Dedifferentiated amniotic fluid mesenchymal stem cell (primary cell): Measurements from ENCODE around the gene SFXN3.

ENCODE experiments used
- DNase-seq: peaks from one replicate; pipeline ENCODE4 v3.0.0-alpha.2; 2016; ENCODE audit errors: extremely low spot score

Gene SFXN3

GRCh38 chr10:101072923-101073322, 41.9 kb downstream of the SFXN3 start:
- DNase-seq = no peak

GRCh38 chr10:101073631-101074030, 42.6 kb downstream of the SFXN3 start:
- no peak for DNase-seq

DNA sequence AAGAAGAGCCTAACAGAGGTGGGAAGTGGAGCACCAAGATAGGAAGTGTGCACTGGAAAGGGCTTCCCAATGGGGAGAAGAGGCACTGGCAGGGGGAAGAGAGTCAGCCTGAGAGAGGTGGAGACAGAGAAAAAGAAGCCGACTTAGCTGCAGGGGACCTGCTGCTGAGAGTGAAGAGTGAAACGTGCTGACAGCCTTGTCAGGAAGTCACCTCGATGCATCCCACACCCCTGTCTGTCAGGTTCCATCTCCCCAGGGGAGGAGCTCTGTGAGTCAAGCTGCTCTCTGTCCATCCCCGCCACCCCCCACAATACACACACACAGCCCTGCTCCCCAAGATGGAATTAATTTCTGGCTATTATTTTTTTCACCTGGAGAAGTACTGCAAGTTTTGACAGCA, 44.7 kb downstream of the SFXN3 start:
- no peak for DNase-seq

DNA sequence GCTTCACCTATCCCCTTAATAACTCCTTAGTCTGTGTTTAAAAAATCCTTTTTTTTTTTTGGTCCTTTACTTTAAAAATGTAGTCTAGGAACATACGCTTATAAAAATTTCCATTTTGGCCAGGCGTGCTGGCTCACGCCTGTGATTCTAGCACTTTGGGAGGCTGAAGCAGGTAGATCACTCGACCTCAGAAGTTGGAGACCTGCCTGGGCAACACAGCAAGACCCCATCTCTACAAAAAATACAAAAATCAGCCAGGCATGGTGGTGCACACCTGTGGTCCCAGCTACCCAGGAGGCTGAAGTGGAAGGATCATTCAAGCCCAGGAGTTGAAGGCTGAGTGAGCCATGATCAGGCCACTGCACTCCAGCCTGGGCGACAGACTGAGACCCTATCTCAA, 45.6 kb downstream of the SFXN3 start:
- no peak for DNase-seq

DNA sequence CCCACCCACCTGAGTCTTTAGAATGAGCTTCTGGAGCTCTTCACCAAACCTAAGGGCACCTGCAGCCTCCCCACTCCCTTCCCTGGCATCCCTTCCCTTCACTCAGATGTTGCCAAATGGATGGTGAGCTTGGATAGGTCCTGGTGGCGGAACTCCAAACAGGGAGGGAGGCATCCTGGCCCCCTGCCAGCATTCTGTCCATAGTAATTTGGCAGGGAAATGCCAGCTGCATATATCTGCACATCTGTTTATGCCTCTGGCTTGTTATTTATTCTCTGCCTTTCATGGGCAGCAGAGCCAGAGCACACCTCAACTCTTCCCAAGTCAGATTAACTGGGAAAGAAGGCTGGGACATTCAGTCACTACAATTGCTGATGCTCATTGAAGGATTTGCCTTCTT, 48.8 kb downstream of the SFXN3 start:
- DNase-seq = no peak

DNA sequence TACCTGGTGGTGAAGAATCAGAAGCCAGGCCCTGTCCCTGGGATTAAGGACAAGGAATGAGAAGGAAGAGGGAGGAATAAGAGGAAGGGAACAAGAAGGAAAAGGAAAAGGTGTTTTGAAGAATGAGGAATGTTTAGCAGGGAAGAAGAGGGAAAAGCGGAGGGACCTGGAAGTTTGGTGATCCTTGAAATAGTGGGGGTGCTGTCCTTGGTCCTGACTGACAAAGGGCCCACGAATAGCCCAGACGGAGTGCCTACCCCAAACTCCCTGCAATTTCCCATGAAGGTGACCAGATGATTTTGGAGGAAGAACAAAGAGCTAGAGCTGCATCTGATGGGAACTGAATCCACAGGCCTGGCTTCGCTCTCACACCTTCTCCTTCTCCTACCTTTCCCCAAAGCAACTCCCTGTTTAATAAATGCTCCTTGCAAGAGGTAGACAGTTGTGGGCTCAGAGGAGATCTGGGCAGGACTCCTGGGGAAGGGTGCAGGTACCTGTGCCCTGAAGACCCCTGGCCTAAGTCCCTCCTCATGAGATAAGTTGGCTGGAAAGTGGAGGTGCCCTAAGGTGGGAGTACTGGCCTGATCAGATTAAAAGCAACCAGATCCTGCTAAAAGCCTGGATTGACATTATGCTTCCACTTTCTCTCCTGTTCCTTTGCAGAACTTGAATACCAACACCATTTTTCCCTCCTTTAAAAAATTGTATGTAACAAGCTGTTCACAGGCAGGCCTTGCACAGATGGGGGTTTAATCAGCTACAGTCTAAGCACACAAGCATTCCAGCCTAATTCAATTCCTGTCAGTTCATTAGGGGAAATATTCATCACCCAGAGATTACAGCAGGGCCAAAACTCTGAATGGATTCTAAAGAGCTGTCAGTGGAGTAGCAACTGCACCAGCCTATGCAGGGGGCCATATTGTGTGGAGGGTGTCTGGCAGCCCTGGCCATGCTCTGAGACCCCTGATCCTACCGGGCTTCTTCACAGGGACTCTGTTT, 50.2 kb downstream of the SFXN3 start:
- DNase-seq = no peak

DNA sequence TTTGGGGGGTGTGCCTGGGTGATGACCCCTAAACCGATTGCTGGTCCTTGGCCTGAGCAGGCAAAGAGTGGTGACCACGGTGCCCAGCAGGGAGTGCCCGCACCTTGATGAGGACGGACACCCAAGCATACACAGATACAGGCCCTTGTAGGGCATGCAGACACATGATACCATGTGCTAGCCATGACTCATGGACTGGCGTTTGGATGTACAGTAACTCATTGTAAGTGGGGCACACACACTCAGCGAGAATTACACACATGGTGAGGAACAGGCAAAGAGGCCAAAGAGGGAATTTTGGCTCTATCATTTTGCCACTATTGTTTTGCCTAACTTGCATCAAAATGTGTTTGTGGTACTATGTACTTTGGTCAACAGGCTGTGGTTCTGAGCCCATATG, 54.8 kb downstream of the SFXN3 start:
- no peak for DNase-seq

GRCh38 chr10:101087376-101087775, 56.3 kb downstream of the SFXN3 start:
- DNase-seq = no peak

- DNase-seq = no peak
Measured at GRCh38 chr10:101087965-101088364, 56.9 kb downstream of the SFXN3 start.

GRCh38 chr10:101089520-101090299, 58.7 kb downstream of the SFXN3 start:
- DNase-seq = no peak

DNA sequence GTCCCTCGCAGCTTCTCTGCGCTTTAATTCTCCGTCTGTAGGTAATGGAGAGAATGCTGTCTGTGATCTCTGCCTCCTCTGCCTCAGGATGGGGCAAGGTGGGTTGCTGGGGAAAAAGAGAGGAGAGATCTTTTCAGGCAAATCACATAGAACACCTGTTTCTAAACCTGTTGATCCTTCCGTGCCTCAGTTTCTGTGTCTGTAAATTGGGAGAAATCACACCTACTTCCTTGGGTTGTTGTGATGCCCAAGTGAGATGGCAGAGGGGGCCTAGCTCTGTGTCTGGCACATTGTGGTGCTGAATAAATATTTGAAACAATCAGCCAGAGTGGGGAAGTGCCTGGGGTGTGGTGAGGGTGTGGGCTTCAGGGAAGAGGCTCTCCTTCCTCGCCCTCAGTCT, 59.6 kb downstream of the SFXN3 start:
- no peak for DNase-seq
